H9 (cell line): ENCODE results near the gene MAML3. TPM values are rescaled to one million over a fixed set of nuclear protein-coding genes. Genes with fewer than 3 reads are reported as not detected.

ENCODE experiments used
- DNase-seq: peaks from one replicate; pipeline ENCODE4 v3.0.0-alpha.2; 2017
- H2AFZ ChIP-seq: one replicate; pipeline ENCODE4 v1.6.1; 2013; ENCODE audit warnings: mild to moderate bottlenecking, low read length, control low read depth, moderate library complexity
- H2AK5ac ChIP-seq: 2 replicates; pipeline ENCODE4 v1.6.1; 2013; ENCODE audit warnings: low read length, control low read depth, mixed read lengths; ENCODE audit not compliant: insufficient read length
- H2BK120ac ChIP-seq: one replicate; pipeline ENCODE4 v1.6.1; 2013; ENCODE audit warnings: low read depth, mild to moderate bottlenecking, low read length, control low read depth, inconsistent platforms; ENCODE audit not compliant: poor library complexity, severe bottlenecking
- H2BK12ac ChIP-seq: 2 replicates; pipeline ENCODE4 v1.6.1; 2013; ENCODE audit warnings: low read length, control low read depth, mixed read lengths, low read depth; ENCODE audit not compliant: insufficient read length
- H2BK15ac ChIP-seq: 2 replicates; pipeline ENCODE4 v1.6.1; 2013; ENCODE audit warnings: low read depth, low read length, control low read depth
- H2BK20ac ChIP-seq: one replicate; pipeline ENCODE4 v1.6.1; 2013; ENCODE audit warnings: low read depth, mild to moderate bottlenecking, low read length, control low read depth, inconsistent platforms; ENCODE audit not compliant: poor library complexity, severe bottlenecking
- H2BK5ac ChIP-seq: 2 replicates; pipeline ENCODE4 v1.6.1; 2013; ENCODE audit warnings: low read length, control low read depth, mixed read lengths; ENCODE audit not compliant: insufficient read length
- H3K14ac ChIP-seq: 2 replicates; pipeline ENCODE4 v1.6.1; 2013; ENCODE audit warnings: low read length, control low read depth; ENCODE audit not compliant: insufficient read depth
- H3K18ac ChIP-seq: 2 replicates; pipeline ENCODE4 v1.6.1; 2013; ENCODE audit warnings: low read depth, mild to moderate bottlenecking, mixed read lengths, low read length, control low read depth; ENCODE audit not compliant: insufficient read length
- H3K23ac ChIP-seq: 2 replicates; pipeline ENCODE4 v1.6.1; 2013; ENCODE audit warnings: low read length, control low read depth, mixed read lengths, low read depth; ENCODE audit not compliant: insufficient read length
- H3K23me2 ChIP-seq: 2 replicates; pipeline ENCODE4 v1.6.1; 2013; ENCODE audit warnings: low read depth, mild to moderate bottlenecking, mixed read lengths, low read length, control low read depth; ENCODE audit not compliant: insufficient read length, poor library complexity, severe bottlenecking
- H3K27ac ChIP-seq: 2 replicates; pipeline ENCODE4 v1.5.1; 2013; ENCODE audit warnings: low read length, control low read depth, mixed read lengths, low read depth; ENCODE audit not compliant: insufficient read length
- H3K27me3 ChIP-seq: 2 replicates; pipeline ENCODE4 v1.6.1; 2013; ENCODE audit warnings: low read length, control low read depth, inconsistent platforms; ENCODE audit not compliant: insufficient read depth
- H3K4ac ChIP-seq: 2 replicates; pipeline ENCODE4 v1.6.1; 2013; ENCODE audit warnings: low read depth, mild to moderate bottlenecking, control low read depth, inconsistent platforms, low read length, moderate library complexity
- H3K4me1 ChIP-seq: 2 replicates; pipeline ENCODE4 v1.6.1; 2013; ENCODE audit warnings: low read length, control low read depth, inconsistent platforms; ENCODE audit not compliant: insufficient read depth
- H3K4me2 ChIP-seq: 2 replicates; pipeline ENCODE4 v1.6.1; 2013; ENCODE audit warnings: low read length, control low read depth, mixed read lengths; ENCODE audit not compliant: insufficient read length, insufficient read depth
- H3K56ac ChIP-seq: 2 replicates; pipeline ENCODE4 v1.6.1; 2013; ENCODE audit warnings: low read depth, mild to moderate bottlenecking, mixed read lengths, low read length, control low read depth; ENCODE audit not compliant: insufficient read length
- H3K79me1 ChIP-seq: 2 replicates; pipeline ENCODE4 v1.6.1; 2013; ENCODE audit warnings: low read depth, mild to moderate bottlenecking, moderate library complexity, low read length, control low read depth, inconsistent platforms; ENCODE audit not compliant: insufficient read depth, poor library complexity, severe bottlenecking
- H3K79me2 ChIP-seq: 2 replicates; pipeline ENCODE4 v1.6.1; 2013; ENCODE audit warnings: low read length, control low read depth, inconsistent platforms; ENCODE audit not compliant: insufficient read depth
- H3K9ac ChIP-seq: 2 replicates; pipeline ENCODE4 v1.6.1; 2013; ENCODE audit warnings: low read length, control low read depth, mixed read lengths; ENCODE audit not compliant: insufficient read length; ENCODE audit errors: extremely low read depth
- H3K9me3 ChIP-seq: one replicate; pipeline ENCODE4 v1.6.1; 2013; ENCODE audit warnings: low read depth, low read length, inconsistent platforms; ENCODE audit not compliant: control insufficient read depth
- H3T11ph ChIP-seq: one replicate; pipeline ENCODE4 v1.6.1; 2013; ENCODE audit warnings: mild to moderate bottlenecking, low read length, control low read depth, inconsistent platforms
- H4K20me1 ChIP-seq: one replicate; pipeline ENCODE4 v1.6.1; 2013; ENCODE audit not compliant: control insufficient read depth, insufficient read length, insufficient read depth
- H4K5ac ChIP-seq: 2 replicates; pipeline ENCODE4 v1.6.1; 2013; ENCODE audit warnings: low read depth, mild to moderate bottlenecking, mixed read lengths, low read length, control low read depth; ENCODE audit not compliant: insufficient read length
- H4K8ac ChIP-seq: replicated peaks from 2 replicates; pipeline ENCODE4 v1.6.1; 2013; ENCODE audit warnings: low read length, control low read depth, mixed read lengths, low read depth; ENCODE audit not compliant: insufficient read length
- H4K91ac ChIP-seq: 2 replicates; pipeline ENCODE4 v1.6.1; 2013; ENCODE audit warnings: low read depth, mild to moderate bottlenecking, moderate library complexity, mixed read lengths, low read length, control low read depth; ENCODE audit not compliant: insufficient read length
- H3K27ac Mint-ChIP-seq, 3 experiments: 2 replicates in 2 of 3; 3 replicates in 1 of 3; pipeline ENCODE4 v1.8.0; 2020 to 2021; ENCODE audit warnings: mixed read lengths in 3 of 3, mild to moderate bottlenecking in 1 of 3, moderate library complexity in 1 of 3
- H3K27me3 Mint-ChIP-seq: 2 replicates; pipeline ENCODE4 v1.8.0; 2021; ENCODE audit warnings: low read depth, mild to moderate bottlenecking, moderate library complexity, mixed read lengths
- H3K36me3 Mint-ChIP-seq, 3 experiments: 2 replicates in 2 of 3; 3 replicates in 1 of 3; pipeline ENCODE4 v1.8.0; 2020 to 2021; ENCODE audit warnings: low read depth in 3 of 3, mixed read lengths in 3 of 3; ENCODE audit not compliant: insufficient read depth in 1 of 3
- H3K4me1 Mint-ChIP-seq, 2 experiments: 2 replicates each; pipeline ENCODE4 v1.8.0; 2020; ENCODE audit warnings: mixed read lengths in 2 of 2
- H3K4me3 Mint-ChIP-seq, 2 experiments: 2 replicates in 1 of 2; 3 replicates in 1 of 2; pipeline ENCODE4 v1.8.0; 2020 to 2021; ENCODE audit warnings: mild to moderate bottlenecking in 2 of 2, mixed read lengths in 2 of 2, moderate library complexity in 1 of 2
- H3K9me3 Mint-ChIP-seq, 2 experiments: 2 replicates in 1 of 2; 3 replicates in 1 of 2; pipeline ENCODE4 v1.8.0; 2020; ENCODE audit warnings: mild to moderate bottlenecking in 2 of 2, mixed read lengths in 2 of 2, moderate library complexity in 1 of 2
- WGBS: extraction: QIAGEN DNeasy Blood & Tissue Kit; methylation state at CpG from one replicate; pipeline ENCODE4 v1.1.7; 2013; ENCODE audit warnings: missing lambda C conversion rate, low lambda C conversion rate, mixed read lengths; ENCODE audit not compliant: insufficient read length; ENCODE audit errors: extremely low coverage; 5-methylcytosine and 5-hydroxymethylcytosine counted together
- total RNA-seq: library from RNA; stranded (reverse); gene quantifications from 2 replicates; pipeline ENCODE4 v1.2.1, GENCODE V29; 2021
- TF ChIP-seq, protein P1 (sequence below): fragments of 200-600 bp; sonication (generic); conservative IDR thresholded peaks from 3 replicates; pipeline ENCODE4 v1.8.0; 2021; ENCODE audit warnings: antibody characterized with exemption, mild to moderate bottlenecking

MAML3 gene
- total RNA-seq, 1 experiment from 2014 or later, result 3.9 TPM

DNA sequence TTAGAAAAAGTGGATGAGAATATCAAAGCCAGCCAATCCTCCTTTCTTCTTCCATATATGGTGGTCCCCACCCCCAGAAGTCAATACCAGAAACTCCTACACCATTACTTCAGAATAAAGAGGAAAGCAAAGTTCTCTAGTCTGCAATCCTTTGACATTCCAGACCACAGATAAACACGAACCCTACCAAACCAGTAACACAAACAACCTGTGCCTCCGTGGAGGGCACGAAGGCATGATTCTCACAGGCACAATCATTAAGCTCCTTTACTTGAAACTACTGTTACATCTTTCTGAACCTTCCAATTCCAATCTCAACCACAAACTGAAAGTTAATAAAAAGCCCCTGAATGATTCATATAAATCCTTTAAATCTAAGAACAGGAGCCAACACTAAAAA is 16.3 kb downstream of the MAML3 start:
- H3T11ph ChIP-seq, result no peak overlapping the region
- H3K23me2 ChIP-seq, result no peaks in the 10 kb centered on the region
- no peak for DNase-seq
- no peaks in the 10 kb centered on the region for H3K9me3 ChIP-seq
- peaks cover 0 to 5% (median 0%) of the 10 kb centered on the region in 3 experiments; a peak in 2 of 7 replicates for H3K36me3 Mint-ChIP-seq
- no peaks in the 10 kb centered on the region for H3K27me3 Mint-ChIP-seq
- H3K27me3 ChIP-seq, result no peaks in the 10 kb centered on the region
- peak overlapping the region in 1 of 2 experiments; percentile 5; a peak in 2 of 5 replicates for H3K4me3 Mint-ChIP-seq
- no peak overlapping the region for H2BK20ac ChIP-seq
- TF ChIP-seq, protein P1, sequence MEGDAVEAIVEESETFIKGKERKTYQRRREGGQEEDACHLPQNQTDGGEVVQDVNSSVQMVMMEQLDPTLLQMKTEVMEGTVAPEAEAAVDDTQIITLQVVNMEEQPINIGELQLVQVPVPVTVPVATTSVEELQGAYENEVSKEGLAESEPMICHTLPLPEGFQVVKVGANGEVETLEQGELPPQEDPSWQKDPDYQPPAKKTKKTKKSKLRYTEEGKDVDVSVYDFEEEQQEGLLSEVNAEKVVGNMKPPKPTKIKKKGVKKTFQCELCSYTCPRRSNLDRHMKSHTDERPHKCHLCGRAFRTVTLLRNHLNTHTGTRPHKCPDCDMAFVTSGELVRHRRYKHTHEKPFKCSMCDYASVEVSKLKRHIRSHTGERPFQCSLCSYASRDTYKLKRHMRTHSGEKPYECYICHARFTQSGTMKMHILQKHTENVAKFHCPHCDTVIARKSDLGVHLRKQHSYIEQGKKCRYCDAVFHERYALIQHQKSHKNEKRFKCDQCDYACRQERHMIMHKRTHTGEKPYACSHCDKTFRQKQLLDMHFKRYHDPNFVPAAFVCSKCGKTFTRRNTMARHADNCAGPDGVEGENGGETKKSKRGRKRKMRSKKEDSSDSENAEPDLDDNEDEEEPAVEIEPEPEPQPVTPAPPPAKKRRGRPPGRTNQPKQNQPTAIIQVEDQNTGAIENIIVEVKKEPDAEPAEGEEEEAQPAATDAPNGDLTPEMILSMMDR, result no peak
- no peak overlapping the region for H2BK120ac ChIP-seq
- H2AFZ ChIP-seq, result no peak overlapping the region
- H4K5ac ChIP-seq, result no peak overlapping the region
- H4K91ac ChIP-seq, result no peak overlapping the region
- WGBS, result no CpG with 5 or more reads among the region's 3 CpGs
- H2AK5ac ChIP-seq, result no peak overlapping the region
- peaks cover 15% of the 10 kb centered on the region for H3K4me1 ChIP-seq
- H3K9me3 Mint-ChIP-seq, result no peaks in the 10 kb centered on the region
- H3K9ac ChIP-seq, result no peak overlapping the region
- peaks cover 37 to 39% of the 10 kb centered on the region in 2 experiments for H3K4me1 Mint-ChIP-seq
- H2BK12ac ChIP-seq, result no peak overlapping the region
- H3K27ac ChIP-seq, result no peak overlapping the region
- H3K18ac ChIP-seq, result no peak overlapping the region
- no peak overlapping the region for H4K8ac ChIP-seq
- no peak overlapping the region for H3K56ac ChIP-seq
- no peak overlapping the region for H2BK15ac ChIP-seq
- H3K27ac Mint-ChIP-seq, result peak overlapping the region; percentile 4 to 68 (median 19)
- no peaks in the 10 kb centered on the region for H3K79me1 ChIP-seq
- no peak overlapping the region for H3K14ac ChIP-seq
- H3K4me2 ChIP-seq, result no peak overlapping the region
- no peak overlapping the region for H3K23ac ChIP-seq
- H2BK5ac ChIP-seq, result no peak overlapping the region
- no peak overlapping the region for H3K4ac ChIP-seq
- H3K79me2 ChIP-seq, result no peaks in the 10 kb centered on the region
- H4K20me1 ChIP-seq, result no peaks in the 10 kb centered on the region
